ENCODE measurements around the gene ACOT4.
A peak's percentile ranks its signal among the peaks of the same experiment; 100 is the strongest.
"Not testable (repeated sequence)": the region's sequence is repeated elsewhere in the genome, so short reads cannot be mapped to it uniquely, and the experiment has no call there.

Gene ACOT4

DNA sequence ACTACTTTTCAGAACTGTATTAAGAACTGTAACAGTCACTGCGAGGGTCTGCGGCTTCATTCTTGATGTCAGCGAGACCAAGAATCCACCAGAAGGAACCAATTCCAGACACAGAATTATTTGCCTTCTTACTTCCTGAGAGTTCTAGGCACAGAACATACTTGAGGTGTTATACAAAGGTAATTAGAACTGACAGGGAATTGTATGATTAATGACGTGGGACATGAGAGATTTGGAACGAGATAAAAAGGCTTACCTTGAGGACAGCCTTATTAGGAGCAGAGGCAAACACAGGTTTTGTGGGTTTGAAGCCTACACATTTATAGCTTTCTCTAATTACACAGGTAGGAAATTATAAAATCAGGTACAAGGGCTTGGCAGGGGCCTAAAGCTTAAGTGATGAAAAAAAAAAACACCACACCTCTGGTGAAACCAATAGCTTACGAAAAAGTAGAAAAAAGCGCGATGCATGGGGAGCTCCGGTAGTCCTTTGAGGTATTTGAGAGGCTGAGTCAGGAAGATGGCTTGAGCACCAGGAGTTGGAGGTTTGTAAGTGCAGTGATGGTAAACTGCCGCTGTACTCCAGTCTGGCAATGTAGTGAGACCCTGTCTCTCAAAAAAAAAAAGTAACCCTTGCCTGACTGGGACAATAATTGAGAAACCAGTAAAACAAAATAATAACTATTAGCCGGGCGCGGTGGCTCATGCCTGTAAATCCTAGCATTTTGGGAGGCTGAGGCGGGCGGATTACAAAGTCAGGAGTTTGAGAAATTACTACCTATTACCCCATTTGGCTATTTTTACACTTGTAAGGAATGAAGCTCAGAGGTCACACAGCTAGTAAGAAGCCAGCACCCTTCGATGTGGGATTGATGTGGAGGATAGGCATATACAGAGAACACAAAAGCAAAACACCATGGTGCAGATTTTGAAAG is 23.5 kb upstream of the ACOT4 start:
- peak overlapping the region; percentile 65 for H3K4me3 ChIP-seq (ENCODE audit: low read depth, low read length)
- TF ChIP-seq, protein P1, sequence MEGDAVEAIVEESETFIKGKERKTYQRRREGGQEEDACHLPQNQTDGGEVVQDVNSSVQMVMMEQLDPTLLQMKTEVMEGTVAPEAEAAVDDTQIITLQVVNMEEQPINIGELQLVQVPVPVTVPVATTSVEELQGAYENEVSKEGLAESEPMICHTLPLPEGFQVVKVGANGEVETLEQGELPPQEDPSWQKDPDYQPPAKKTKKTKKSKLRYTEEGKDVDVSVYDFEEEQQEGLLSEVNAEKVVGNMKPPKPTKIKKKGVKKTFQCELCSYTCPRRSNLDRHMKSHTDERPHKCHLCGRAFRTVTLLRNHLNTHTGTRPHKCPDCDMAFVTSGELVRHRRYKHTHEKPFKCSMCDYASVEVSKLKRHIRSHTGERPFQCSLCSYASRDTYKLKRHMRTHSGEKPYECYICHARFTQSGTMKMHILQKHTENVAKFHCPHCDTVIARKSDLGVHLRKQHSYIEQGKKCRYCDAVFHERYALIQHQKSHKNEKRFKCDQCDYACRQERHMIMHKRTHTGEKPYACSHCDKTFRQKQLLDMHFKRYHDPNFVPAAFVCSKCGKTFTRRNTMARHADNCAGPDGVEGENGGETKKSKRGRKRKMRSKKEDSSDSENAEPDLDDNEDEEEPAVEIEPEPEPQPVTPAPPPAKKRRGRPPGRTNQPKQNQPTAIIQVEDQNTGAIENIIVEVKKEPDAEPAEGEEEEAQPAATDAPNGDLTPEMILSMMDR (IDR thresholded peaks at IDR 0.05; ENCODE audit: low read depth, low read length): no peak

DNA sequence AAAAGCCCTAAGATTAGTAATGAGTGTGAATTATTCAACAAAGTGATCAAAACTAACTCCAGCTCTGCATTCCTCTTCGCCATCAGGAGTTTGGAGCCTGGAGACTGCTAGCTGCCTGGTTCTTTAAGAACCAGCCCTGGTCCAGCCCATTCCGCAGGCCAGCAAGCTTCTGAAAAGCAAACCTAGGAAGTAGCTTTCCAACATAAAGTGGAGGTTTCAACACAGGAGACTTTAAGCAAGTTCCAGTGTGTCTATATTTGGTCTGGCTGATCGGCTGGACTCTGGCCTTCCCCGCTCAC is 22.8 kb upstream of the ACOT4 start:
- H3K4me3 ChIP-seq (ENCODE audit: low read depth, low read length): peak overlapping the region; percentile 65

DNA sequence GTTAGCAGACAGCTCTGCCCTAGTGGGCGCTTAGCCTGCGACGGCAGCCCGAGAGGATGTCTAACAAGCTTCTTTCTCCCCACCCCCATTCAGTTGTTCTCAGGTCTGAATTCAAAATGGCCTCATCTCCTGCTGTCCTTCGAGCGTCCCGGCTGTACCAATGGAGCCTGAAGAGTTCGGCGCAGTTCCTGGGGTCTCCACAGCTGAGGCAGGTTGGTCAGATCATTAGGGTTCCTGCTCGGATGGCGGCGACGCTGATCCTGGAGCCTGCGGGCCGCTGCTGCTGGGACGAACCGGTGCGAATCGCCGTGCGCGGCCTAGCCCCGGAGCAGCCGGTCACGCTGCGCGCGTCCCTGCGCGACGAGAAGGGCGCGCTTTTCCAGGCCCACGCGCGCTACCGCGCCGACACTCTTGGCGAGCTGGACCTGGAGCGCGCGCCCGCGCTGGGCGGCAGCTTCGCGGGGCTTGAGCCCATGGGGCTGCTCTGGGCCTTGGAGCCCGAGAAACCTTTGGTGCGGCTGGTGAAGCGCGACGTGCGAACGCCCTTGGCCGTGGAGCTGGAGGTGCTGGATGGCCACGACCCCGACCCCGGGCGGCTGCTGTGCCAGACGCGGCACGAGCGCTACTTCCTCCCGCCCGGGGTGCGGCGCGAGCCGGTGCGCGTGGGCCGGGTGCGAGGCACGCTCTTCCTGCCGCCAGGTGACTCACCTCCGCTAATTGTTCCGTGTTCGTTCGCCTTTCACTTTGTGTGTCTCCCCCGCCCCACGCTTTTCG is 22.3 kb upstream of the ACOT4 start, which contains the start of gene ACOT2:
Gene ACOT2, plus strand, starts transcription at position 29 of the 774 bp plus-strand sequence. Its CDS starts 28 bp downstream, at position 57.
- H3K4me3 ChIP-seq (ENCODE audit: low read depth, low read length): peak within 1 kb of the TSS; percentile 65

DNA sequence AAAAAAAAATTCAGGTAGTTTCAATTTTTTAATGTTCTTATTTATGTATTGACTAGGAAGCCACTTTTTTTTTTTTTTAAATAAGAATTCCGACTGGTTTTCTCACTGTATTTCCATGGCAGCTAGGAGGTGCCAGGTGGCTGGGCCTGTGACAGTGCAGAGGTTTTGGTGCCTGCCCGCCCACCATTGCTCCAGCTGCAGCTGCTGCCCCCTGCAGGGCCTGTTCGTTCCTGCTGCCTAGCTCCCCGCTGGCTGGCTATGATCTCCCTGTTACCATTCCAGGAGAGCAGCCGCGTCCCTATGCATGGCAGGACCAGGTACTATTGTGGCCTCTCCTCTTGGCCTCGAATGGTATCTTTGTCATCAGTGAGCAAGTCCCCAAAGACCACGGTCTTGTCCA is 20.8 kb upstream of the ACOT4 start:
- not testable (repeated sequence) for H3K4me3 ChIP-seq (ENCODE audit: low read depth, low read length)
- TF ChIP-seq, protein P1 (IDR thresholded peaks at IDR 0.05; ENCODE audit: low read depth, low read length): peak; percentile 60

DNA sequence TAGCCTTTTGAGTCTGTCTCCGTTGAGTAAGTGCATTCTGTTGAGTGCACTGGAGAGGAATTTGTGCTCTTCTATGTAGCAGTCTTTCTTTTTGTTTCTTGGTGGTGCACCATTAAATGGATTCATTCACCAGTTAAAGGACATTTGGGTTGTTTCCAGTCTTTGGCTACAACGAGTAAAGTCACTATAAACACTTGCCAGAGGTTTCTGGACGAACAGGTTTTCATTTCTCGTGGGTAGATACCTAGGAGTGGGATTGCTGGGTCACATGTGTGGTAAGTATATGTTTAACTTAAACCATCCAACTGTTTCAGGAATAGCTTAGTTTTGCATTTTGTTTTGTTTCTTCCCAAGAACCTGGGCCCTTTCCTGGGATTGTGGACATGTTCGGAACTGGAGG is 18.6 kb upstream of the ACOT4 start:
- H3K4me3 ChIP-seq (ENCODE audit: low read depth, low read length): not testable (repeated sequence)

DNA sequence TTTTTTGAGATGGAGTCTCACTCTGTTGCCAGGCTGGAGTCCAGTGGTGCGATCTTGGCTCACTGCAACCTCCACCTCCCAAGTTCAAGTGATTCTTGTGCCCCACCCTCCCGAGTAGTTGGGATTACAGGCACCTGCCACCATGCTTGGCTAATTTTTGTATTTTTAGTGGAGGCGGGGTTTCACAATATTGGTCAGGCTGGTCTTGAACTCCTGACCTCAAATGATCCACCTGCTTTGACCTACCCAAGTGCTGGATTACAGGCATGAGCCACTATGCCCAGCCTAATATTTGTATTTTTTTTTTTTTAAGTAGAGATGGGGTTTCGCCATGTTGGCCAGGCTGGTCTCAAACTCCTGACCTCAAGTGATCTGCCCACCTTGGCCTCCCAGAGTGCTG is 17.9 kb upstream of the ACOT4 start:
- not testable (repeated sequence) for H3K4me3 ChIP-seq (ENCODE audit: low read depth, low read length)

DNA sequence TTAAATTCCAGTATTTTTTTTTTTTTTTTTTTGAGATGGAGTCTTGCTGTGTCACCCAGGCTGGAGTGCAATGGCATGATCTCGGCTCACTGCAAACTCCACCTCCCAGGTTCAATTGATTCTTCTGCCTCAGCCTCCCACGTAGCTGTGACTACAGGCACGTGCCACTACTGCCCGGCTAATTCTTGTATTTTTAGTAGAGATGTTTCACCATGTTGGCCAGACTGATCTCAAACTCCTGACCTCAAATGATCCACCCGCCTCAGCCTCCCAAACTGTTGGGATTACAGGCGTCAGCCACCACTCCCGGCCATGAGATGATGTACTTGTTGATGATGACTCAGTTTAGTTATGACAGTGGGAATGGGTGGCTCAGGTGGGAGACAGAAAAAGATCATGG is 17.4 kb upstream of the ACOT4 start:
- H3K4me3 ChIP-seq (ENCODE audit: low read depth, low read length): not testable (repeated sequence)

DNA sequence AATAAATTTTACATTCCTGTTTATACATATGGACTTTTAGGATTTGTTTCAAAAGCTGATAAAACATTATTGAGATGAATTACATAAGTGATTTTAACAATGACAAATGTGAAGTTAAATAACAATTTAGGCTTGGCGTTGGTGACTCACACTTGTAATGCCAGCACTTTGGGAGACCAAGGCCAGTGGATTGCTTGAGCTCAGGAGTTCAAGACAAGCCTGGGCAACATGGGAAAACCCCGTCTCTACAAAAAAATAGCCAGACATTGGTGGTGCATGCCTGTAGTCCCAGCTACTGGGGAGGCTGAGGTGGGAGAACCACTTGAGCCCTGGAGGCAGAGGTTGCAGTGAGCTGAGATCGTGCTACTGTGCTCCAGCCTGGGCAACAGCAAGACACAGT is 15.3 kb upstream of the ACOT4 start:
- H3K4me3 ChIP-seq (ENCODE audit: low read depth, low read length): no peak overlapping the region
- TF ChIP-seq, protein P1 (IDR thresholded peaks at IDR 0.05; ENCODE audit: low read depth, low read length): no peak

DNA sequence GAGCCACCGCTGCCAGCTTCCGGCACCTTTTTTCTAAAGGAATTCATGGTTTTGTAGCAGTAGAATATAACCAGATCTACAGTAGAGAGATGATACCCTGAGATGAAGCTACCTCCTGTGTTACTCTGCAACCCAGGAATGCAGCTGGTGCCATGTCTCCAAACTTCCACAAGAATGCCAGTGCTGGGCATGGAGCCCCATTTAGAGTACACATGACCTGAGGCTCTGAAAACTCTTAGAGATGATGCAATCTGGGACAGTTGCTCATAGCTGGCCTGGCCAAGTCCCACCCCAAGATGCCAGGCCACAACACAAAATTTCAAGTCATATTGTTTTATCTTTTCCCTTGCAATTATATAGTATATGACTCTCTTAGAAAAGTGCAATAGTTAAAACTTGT is 14.5 kb upstream of the ACOT4 start:
- not testable (repeated sequence) for H3K4me3 ChIP-seq (ENCODE audit: low read depth, low read length)

DNA sequence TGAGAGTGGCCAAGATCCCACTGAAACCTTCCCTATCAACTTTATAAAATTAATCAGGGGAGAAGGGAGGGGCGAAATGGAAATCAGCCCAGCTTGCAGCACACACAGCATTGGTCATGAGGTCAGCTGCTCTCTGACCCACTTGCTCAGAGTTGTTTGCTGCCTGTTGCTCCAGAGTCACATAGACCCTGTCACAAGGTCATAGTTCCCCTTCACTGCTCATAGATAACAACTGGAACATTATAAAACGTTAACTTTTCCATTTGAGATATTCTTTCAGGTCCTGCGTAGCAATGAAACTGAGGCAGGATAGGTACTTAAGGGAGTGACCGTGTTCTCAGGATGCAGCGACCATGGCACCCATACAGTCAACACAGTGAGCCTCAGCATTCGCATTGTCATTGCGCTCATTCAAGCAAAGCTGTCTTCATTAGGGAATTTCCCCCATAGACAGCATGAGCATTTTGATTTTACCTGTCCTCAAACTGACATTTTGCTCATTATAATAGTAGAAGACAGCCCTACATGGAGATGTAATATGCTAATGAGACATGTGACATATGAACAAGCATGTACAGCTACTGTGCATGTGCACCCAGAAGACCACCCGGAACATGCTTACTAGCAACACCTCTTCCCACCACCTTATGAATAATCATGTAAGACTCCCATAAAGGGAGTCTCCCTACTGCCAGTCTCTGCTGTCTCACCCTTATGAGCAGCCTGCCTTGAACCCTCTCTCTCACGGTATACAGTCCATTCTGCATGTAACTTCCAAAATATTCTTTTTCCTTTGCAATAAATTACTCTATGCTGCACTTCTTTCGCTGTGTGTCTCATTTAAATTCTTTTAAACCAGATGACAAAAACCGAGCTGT is 9.3 kb upstream of the ACOT4 start:
- not testable (repeated sequence) for H3K4me3 ChIP-seq (ENCODE audit: low read depth, low read length)

DNA sequence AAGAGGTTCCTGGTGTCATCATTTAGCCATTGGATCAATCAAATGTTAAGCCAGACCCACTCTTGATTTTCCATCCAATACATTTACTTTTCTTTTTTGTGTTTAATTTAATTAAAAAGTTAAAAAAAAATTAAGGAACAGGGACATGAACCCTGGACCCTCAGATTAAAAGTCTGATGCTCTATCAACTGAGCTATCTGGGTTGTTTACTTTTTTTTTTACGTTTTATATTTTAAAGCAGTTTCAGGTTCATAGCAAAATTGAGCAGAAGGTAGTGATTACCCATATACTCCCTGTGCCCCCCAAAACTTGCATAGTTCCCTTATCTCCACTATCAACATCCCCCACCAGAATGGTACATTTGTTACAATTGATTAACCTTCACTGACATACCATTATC is 3.0 kb upstream of the ACOT4 start:
- TF ChIP-seq, protein P1 (IDR thresholded peaks at IDR 0.05; ENCODE audit: low read depth, low read length): no peak

More for the DNA sequence above, 3.0 kb upstream of the ACOT4 start:
- H3K4me3 ChIP-seq (ENCODE audit: low read depth, low read length): no peak overlapping the region

Data from WI38 (cell line).